B cell (primary cell): ENCODE measurements around the gene ARHGEF39. TPM values are rescaled to one million over a fixed set of nuclear protein-coding genes. Genes with fewer than 3 reads are reported as not detected.

Experiments
- ATAC-seq: fragments of 200-7000 bp; cut with Tn5 transposase; one replicate; pipeline ENCODE4 v1.10.0; 2021; ENCODE audit warnings: low read depth, mild to moderate bottlenecking, moderate number of reproducible peaks, moderate library complexity
- CTCF ChIA-PET: fragments of 350-600 bp; sonication (Branson Sonifier 250); formaldehyde crosslinking; loops from one replicate; lab custom pipeline; 2021; ENCODE audit warnings: antibody characterized with exemption, inconsistent platforms; lab: Charles Lee
- POLR2A ChIA-PET: fragments of 350-600 bp; sonication (Branson Sonifier 250); formaldehyde crosslinking; loops from one replicate; lab custom pipeline; 2021; ENCODE audit warnings: antibody characterized with exemption; lab: Charles Lee
- DNase-seq: peaks from one replicate; pipeline ENCODE4 v3.0.0; 2013
- H2AFZ ChIP-seq: 2 replicates; pipeline ENCODE4 v1.6.1; 2012; ENCODE audit warnings: mild to moderate bottlenecking, low read depth, low read length; ENCODE audit not compliant: insufficient read depth, poor library complexity, severe bottlenecking
- H3K27ac ChIP-seq, 2 donors: 1 replicate in 1 of 2; 2 replicates in 1 of 2; pipeline ENCODE4 v1.5.1; 2012 to 2013; ENCODE audit warnings: low read length in 2 of 2, mild to moderate bottlenecking in 2 of 2, moderate library complexity in 1 of 2
- H3K27me3 ChIP-seq, 4 experiments: fragments of 200-600 bp in 1 of 4; sonication (generic) in 1 of 4; replicated peaks in 1 of 4; 1 replicate in 2 of 4; 2 replicates in 2 of 4; pipeline versions ENCODE4 v1.6.1 to v1.7.0; 2013 to 2016; ENCODE audit warnings: low read length in 3 of 4, mild to moderate bottlenecking in 2 of 4, mixed read lengths in 1 of 4, moderate library complexity in 1 of 4; ENCODE audit not compliant: insufficient read depth in 4 of 4, control insufficient read depth in 3 of 4; ENCODE audit errors: control extremely low read depth in 1 of 4
- H3K36me3 ChIP-seq, 2 experiments: replicated peaks in 1 of 2; 1 replicate in 1 of 2; 2 replicates in 1 of 2; pipeline versions ENCODE4 v1.6.1 to v1.7.1; 2013; ENCODE audit warnings: low read length in 1 of 2; ENCODE audit not compliant: insufficient read depth in 2 of 2, control insufficient read depth in 1 of 2; ENCODE audit errors: control extremely low read depth in 1 of 2, extremely low read depth in 1 of 2
- H3K4me1 ChIP-seq, 2 donors: fragments of 200-600 bp in 1 of 2; sonication (generic) in 1 of 2; 1 replicate in 1 of 2; 2 replicates in 1 of 2; pipeline versions ENCODE4 v1.5.1 to v1.6.1; 2013 to 2017; ENCODE audit warnings: low read length in 2 of 2; ENCODE audit not compliant: control insufficient read depth in 2 of 2, insufficient read depth in 2 of 2
- H3K4me2 ChIP-seq: replicated peaks from 2 replicates; pipeline ENCODE3; 2012; ENCODE audit warnings: mild to moderate bottlenecking, low read depth, low read length; ENCODE audit not compliant: poor library complexity, severe bottlenecking
- H3K4me3 ChIP-seq, 5 experiments: fragments of 200-600 bp in 1 of 5; sonication (generic) in 1 of 5; 1 replicate in 3 of 5; 2 replicates in 2 of 5; pipeline versions ENCODE4 v1.5.1 to v1.7.0; 2011 to 2016; ENCODE audit warnings: low read length in 4 of 5, mild to moderate bottlenecking in 4 of 5, low read depth in 2 of 5, control low read depth in 1 of 5, moderate library complexity in 1 of 5; ENCODE audit not compliant: insufficient read depth in 1 of 5; ENCODE audit errors: control extremely low read depth in 1 of 5, extremely low read depth in 1 of 5
- H3K79me2 ChIP-seq: fragments of 200-600 bp; sonication (generic); one replicate; pipeline ENCODE4 v1.6.0; 2016; ENCODE audit warnings: low read length; ENCODE audit not compliant: control insufficient read depth, insufficient read depth
- H3K9ac ChIP-seq: fragments of 200-600 bp; sonication (generic); 2 replicates; pipeline ENCODE4 v1.6.1; 2017; ENCODE audit warnings: mild to moderate bottlenecking, low read length, moderate library complexity
- H3K9me3 ChIP-seq, 3 donors: one replicate each; pipeline versions ENCODE4 v1.6.1 to v1.7.1; 2013; ENCODE audit warnings: low read length in 2 of 3; ENCODE audit not compliant: control insufficient read depth in 2 of 3, insufficient read depth in 1 of 3; ENCODE audit errors: control extremely low read depth in 1 of 3
- H4K20me1 ChIP-seq: 2 replicates; pipeline ENCODE4 v1.6.0; 2012; ENCODE audit warnings: mild to moderate bottlenecking, low read length; ENCODE audit not compliant: insufficient read depth, control insufficient read depth, poor library complexity, severe bottlenecking
- H3K27ac Mint-ChIP-seq: one replicate; pipeline ENCODE4 v1.8.0; 2021; ENCODE audit warnings: mixed read lengths
- H3K27me3 Mint-ChIP-seq: one replicate; pipeline ENCODE4 v1.8.0; 2021; ENCODE audit warnings: mixed read lengths
- H3K4me1 Mint-ChIP-seq: one replicate; pipeline ENCODE4 v1.8.0; 2021; ENCODE audit warnings: mixed read lengths
- H3K4me3 Mint-ChIP-seq: one replicate; pipeline ENCODE4 v1.8.0; 2021; ENCODE audit warnings: mixed read lengths
- H3K9me3 Mint-ChIP-seq: one replicate; pipeline ENCODE4 v1.8.0; 2022; ENCODE audit warnings: mixed read lengths; ENCODE audit not compliant: insufficient read depth
- CTCF ChIP-seq: fragments of 200-600 bp; IDR thresholded peaks from one replicate; pipeline ENCODE4 v1.8.0; 2022; ENCODE audit warnings: antibody characterized with exemption, mild to moderate bottlenecking
- EZH2 ChIP-seq: IDR thresholded peaks from 2 replicates; pipeline ENCODE4 v1.6.1; 2012; ENCODE audit warnings: borderline replicate concordance, low read depth, mild to moderate bottlenecking, moderate library complexity, low read length; ENCODE audit not compliant: insufficient read depth, poor library complexity, severe bottlenecking
- WGBS: methylation state at CpG from one replicate; pipeline ENCODE4 v1.1.5; 2013; ENCODE audit warnings: missing lambda C conversion rate; ENCODE audit not compliant: insufficient coverage; 5-methylcytosine and 5-hydroxymethylcytosine counted together
- intact Hi-C: fragments of 100-400 bp; cut with micrococcal nuclease; formaldehyde crosslinking; loops from one replicate; pipeline ENCODE4 v1.10.0; 2022
- polyA plus RNA-seq: library from polyadenylated mRNA; depleted of rRNA; stranded (reverse); fragments of >200 nt; gene quantifications from 2 replicates; pipeline ENCODE4 v1.2.3, GENCODE V29; 2012
- small RNA-seq: library from RNA; depleted of rRNA; stranded (forward); fragments of <200 nt; gene quantifications from one replicate; pipeline ENCODE3, GENCODE V24; 2012; ENCODE audit warnings: low replicate concordance, low read depth; ENCODE audit not compliant: insufficient read length
- total RNA-seq, 2 donors: library from RNA; stranded (reverse); fragments of 120-200 nt in 1 of 2; gene quantifications; 1 replicate in 1 of 2; 2 replicates in 1 of 2; pipeline versions ENCODE4 v1.2.3 to v1.2.4, GENCODE V29; 2013 to 2022

The ARHGEF39 gene
- total and polyA plus RNA-seq, 2 donors (not counting 1 experiment from before 2014, with no cell fraction given), result 0.40 to 0.62 TPM

GRCh38 chr9:35609820-35610163, 55.2 kb downstream of the ARHGEF39 start:
- Mint-ChIP-seq H3K4me1 (peaks cover 57% of the 10 kb centered on the region), H3K9me3 (no peaks in the 10 kb centered on the region), H3K4me3 (no peak overlapping the region), H3K27me3 (no peaks in the 10 kb centered on the region), H3K27ac (peak overlapping the region; percentile 46)
- Histone ChIP-seq H3K27me3 (no peaks in the 10 kb centered on the region), H3K9me3 (no peaks in the 10 kb centered on the region), H2AFZ (no peak overlapping the region), H3K4me3 (no peak overlapping the region), H3K27ac (peak overlapping the region in 1 of 2 donors; percentile 45), H3K79me2 (peaks cover 39% of the 10 kb centered on the region), H3K36me3 (peaks cover 26 to 69% of the 10 kb centered on the region in 2 experiments), H3K9ac (no peak overlapping the region), H3K4me1 (peaks cover 48 to 78% of the 10 kb centered on the region in 2 donors), H4K20me1 (peaks cover 70% of the 10 kb centered on the region), H3K4me2 (no peak overlapping the region)
- ChIA-PET CTCF (interaction anchor here (13.7 to 14.3 kb wide), 3 partner anchors 36 to 84 kb away, joined by 175 to 357 read pairs (median 268); partner anchors contain the start of genes ARHGEF39, CCDC107, RMRP and SIT1), POLR2A (interaction anchor here (0.6 kb wide), 1 partner anchor 47 kb away, joined by 3 read pairs; no protein-coding TSS in a partner anchor)
- DNase-seq, result no peak
- intact Hi-C loops, result no loop called here
- WGBS, result 92% methylated on average over 9 of the region's 13 CpGs
- no peak for ATAC-seq
- TF ChIP-seq EZH2 (no peak), CTCF (no peak)

Small RNAs within 50 kb of the gene (small RNA-seq; reads per million reads assigned to genes)
- gene RMRP (not detected), gene RN7SL22P (not detected)

Other genes with a start within 250 kb of the ARHGEF39 start
- 0.32 and 0.76 TPM in 2 replicates for gene RUSC2, start 175.1 kb downstream of the ARHGEF39 start, total RNA-seq
- gene RUSC2, start 175.1 kb downstream of the ARHGEF39 start, polyA plus RNA-seq, result 0.27 and 0.48 TPM in 2 replicates
- gene TESK1, start 59.9 kb downstream of the ARHGEF39 start, total RNA-seq, result 94.1 and 94.6 TPM in 2 replicates
- 43.6 and 43.8 TPM in 2 replicates for gene TESK1, start 59.9 kb downstream of the ARHGEF39 start, polyA plus RNA-seq
- gene CD72, start 46.8 kb downstream of the ARHGEF39 start, total RNA-seq, result 94.6 and 110 TPM in 2 replicates
- gene CD72, start 46.8 kb downstream of the ARHGEF39 start, polyA plus RNA-seq, result 436 and 651 TPM in 2 replicates
- gene SIT1, start 14.3 kb downstream of the ARHGEF39 start, total RNA-seq, result 38.5 and 39.5 TPM in 2 replicates
- gene SIT1, start 14.3 kb downstream of the ARHGEF39 start, polyA plus RNA-seq, result 26.9 and 37.1 TPM in 2 replicates
- gene RMRP, start 7.2 kb downstream of the ARHGEF39 start, total RNA-seq, result 7,890 and 7,920 TPM in 2 replicates
- gene RMRP, start 7.2 kb downstream of the ARHGEF39 start, polyA plus RNA-seq, result not detected in 2 replicates
- 33.8 and 41.6 TPM in 2 replicates for gene CCDC107, start 6.9 kb downstream of the ARHGEF39 start, total RNA-seq
- gene CCDC107, start 6.9 kb downstream of the ARHGEF39 start, polyA plus RNA-seq, result 22.4 and 22.5 TPM in 2 replicates
- not detected in 2 replicates for gene CA9, start 8.7 kb upstream of the ARHGEF39 start, total RNA-seq
- not detected in 2 replicates for gene CA9, start 8.7 kb upstream of the ARHGEF39 start, polyA plus RNA-seq
- 6.0 and 6.3 TPM in 2 replicates for gene TPM2, start 24.7 kb upstream of the ARHGEF39 start, total RNA-seq
- gene TPM2, start 24.7 kb upstream of the ARHGEF39 start, polyA plus RNA-seq, result 2.4 and 9.8 TPM in 2 replicates
- gene TLN1, start 67.0 kb upstream of the ARHGEF39 start, total RNA-seq, result 272 and 280 TPM in 2 replicates
- 97.2 and 102 TPM in 2 replicates for gene TLN1, start 67.0 kb upstream of the ARHGEF39 start, polyA plus RNA-seq
- 18.1 and 20.7 TPM in 2 replicates for gene CREB3, start 67.5 kb upstream of the ARHGEF39 start, total RNA-seq
- gene CREB3, start 67.5 kb upstream of the ARHGEF39 start, polyA plus RNA-seq, result 12.3 and 14.2 TPM in 2 replicates
- 137 and 158 TPM in 2 replicates for gene GBA2, start 84.0 kb upstream of the ARHGEF39 start, total RNA-seq
- gene GBA2, start 84.0 kb upstream of the ARHGEF39 start, polyA plus RNA-seq, result 110 and 114 TPM in 2 replicates
- gene RGP1, start 84.1 kb upstream of the ARHGEF39 start, total RNA-seq, result 42.3 and 44.3 TPM in 2 replicates
- 11.4 and 17.6 TPM in 2 replicates for gene RGP1, start 84.1 kb upstream of the ARHGEF39 start, polyA plus RNA-seq
- gene MSMP, start 89.1 kb upstream of the ARHGEF39 start, total RNA-seq, result 3.9 TPM in 2 replicates
- 1.6 and 2.3 TPM in 2 replicates for gene MSMP, start 89.1 kb upstream of the ARHGEF39 start, polyA plus RNA-seq
- gene NPR2, start 126.4 kb upstream of the ARHGEF39 start, total RNA-seq, result 4.9 and 8.0 TPM in 2 replicates
- gene NPR2, start 126.4 kb upstream of the ARHGEF39 start, polyA plus RNA-seq, result 7.6 and 9.2 TPM in 2 replicates
- 5.4 and 5.6 TPM in 2 replicates for gene SPAG8, start 147.1 kb upstream of the ARHGEF39 start, total RNA-seq
- 1.6 and 2.0 TPM in 2 replicates for gene SPAG8, start 147.1 kb upstream of the ARHGEF39 start, polyA plus RNA-seq
- gene HINT2, start 149.8 kb upstream of the ARHGEF39 start, total RNA-seq, result 29.7 and 31.9 TPM in 2 replicates
- 20.5 and 33.6 TPM in 2 replicates for gene HINT2, start 149.8 kb upstream of the ARHGEF39 start, polyA plus RNA-seq
- gene FAM221B, start 163.5 kb upstream of the ARHGEF39 start, total RNA-seq, result not detected in 2 replicates
- not detected in 2 replicates for gene FAM221B, start 163.5 kb upstream of the ARHGEF39 start, polyA plus RNA-seq
- 13.6 and 14.5 TPM in 2 replicates for gene TMEM8B, start 164.0 kb upstream of the ARHGEF39 start, total RNA-seq
- 10.5 and 12.2 TPM in 2 replicates for gene TMEM8B, start 164.0 kb upstream of the ARHGEF39 start, polyA plus RNA-seq
- gene OR13J1, start 205.2 kb upstream of the ARHGEF39 start, total RNA-seq, result not detected in 2 replicates
- not detected in 2 replicates for gene OR13J1, start 205.2 kb upstream of the ARHGEF39 start, polyA plus RNA-seq
- not detected in 2 replicates for gene HRCT1, start 241.0 kb upstream of the ARHGEF39 start, total RNA-seq
- not detected in 2 replicates for gene HRCT1, start 241.0 kb upstream of the ARHGEF39 start, polyA plus RNA-seq
- not detected in 2 replicates for gene SPAAR, start 244.3 kb upstream of the ARHGEF39 start, total RNA-seq
- gene SPAAR, start 244.3 kb upstream of the ARHGEF39 start, polyA plus RNA-seq, result not detected in 2 replicates